Measurements from ENCODE around the gene PLCH1.

GRCh38 chr3:155411500-155412223 lies 333.2 kb downstream of the PLCH1 start:
- no peak for TF ChIP-seq ATF2 (IDR thresholded peaks at IDR 0.05; ENCODE audit: low read length)
- no peak for TF ChIP-seq RFX5 (IDR thresholded peaks at IDR 0.05; ENCODE audit: low read depth, low read length)
- TF ChIP-seq TBL1XR1 (IDR thresholded peaks at IDR 0.05; ENCODE audit: low read depth, low read length), result no peak
- peak in 2 of 3 experiments; percentile 12 to 19; a peak in 2 of 6 replicates for TF ChIP-seq CTCF (IDR thresholded peaks at IDR 0.05 in 2 of 3, conservative IDR thresholded peaks at IDR 0.05 in 1 of 3; ENCODE audit: control insufficient read depth in 2 of 3, extremely low read depth in 1 of 3, insufficient read depth in 1 of 3, low read depth in 3 of 3, low read length in 3 of 3)
